H9 (cell line): ENCODE results near the gene KIF11. TPM values are rescaled to one million over a fixed set of nuclear protein-coding genes. Genes with fewer than 3 reads are reported as not detected.

Source experiments
- DNase-seq: peaks from one replicate; pipeline ENCODE4 v3.0.0-alpha.2; 2017
- H2AFZ ChIP-seq: one replicate; pipeline ENCODE4 v1.6.1; 2013; ENCODE audit warnings: mild to moderate bottlenecking, low read length, control low read depth, moderate library complexity
- H2AK5ac ChIP-seq: 2 replicates; pipeline ENCODE4 v1.6.1; 2013; ENCODE audit warnings: low read length, control low read depth, mixed read lengths; ENCODE audit not compliant: insufficient read length
- H2BK120ac ChIP-seq: one replicate; pipeline ENCODE4 v1.6.1; 2013; ENCODE audit warnings: low read depth, mild to moderate bottlenecking, low read length, control low read depth, inconsistent platforms; ENCODE audit not compliant: poor library complexity, severe bottlenecking
- H2BK12ac ChIP-seq: 2 replicates; pipeline ENCODE4 v1.6.1; 2013; ENCODE audit warnings: low read length, control low read depth, mixed read lengths, low read depth; ENCODE audit not compliant: insufficient read length
- H2BK15ac ChIP-seq: 2 replicates; pipeline ENCODE4 v1.6.1; 2013; ENCODE audit warnings: low read depth, low read length, control low read depth
- H2BK20ac ChIP-seq: one replicate; pipeline ENCODE4 v1.6.1; 2013; ENCODE audit warnings: low read depth, mild to moderate bottlenecking, low read length, control low read depth, inconsistent platforms; ENCODE audit not compliant: poor library complexity, severe bottlenecking
- H2BK5ac ChIP-seq: 2 replicates; pipeline ENCODE4 v1.6.1; 2013; ENCODE audit warnings: low read length, control low read depth, mixed read lengths; ENCODE audit not compliant: insufficient read length
- H3K14ac ChIP-seq: 2 replicates; pipeline ENCODE4 v1.6.1; 2013; ENCODE audit warnings: low read length, control low read depth; ENCODE audit not compliant: insufficient read depth
- H3K18ac ChIP-seq: 2 replicates; pipeline ENCODE4 v1.6.1; 2013; ENCODE audit warnings: low read depth, mild to moderate bottlenecking, mixed read lengths, low read length, control low read depth; ENCODE audit not compliant: insufficient read length
- H3K23ac ChIP-seq: 2 replicates; pipeline ENCODE4 v1.6.1; 2013; ENCODE audit warnings: low read length, control low read depth, mixed read lengths, low read depth; ENCODE audit not compliant: insufficient read length
- H3K23me2 ChIP-seq: 2 replicates; pipeline ENCODE4 v1.6.1; 2013; ENCODE audit warnings: low read depth, mild to moderate bottlenecking, mixed read lengths, low read length, control low read depth; ENCODE audit not compliant: insufficient read length, poor library complexity, severe bottlenecking
- H3K27ac ChIP-seq: 2 replicates; pipeline ENCODE4 v1.5.1; 2013; ENCODE audit warnings: low read length, control low read depth, mixed read lengths, low read depth; ENCODE audit not compliant: insufficient read length
- H3K27me3 ChIP-seq: 2 replicates; pipeline ENCODE4 v1.6.1; 2013; ENCODE audit warnings: low read length, control low read depth, inconsistent platforms; ENCODE audit not compliant: insufficient read depth
- H3K4ac ChIP-seq: 2 replicates; pipeline ENCODE4 v1.6.1; 2013; ENCODE audit warnings: low read depth, mild to moderate bottlenecking, control low read depth, inconsistent platforms, low read length, moderate library complexity
- H3K4me1 ChIP-seq: 2 replicates; pipeline ENCODE4 v1.6.1; 2013; ENCODE audit warnings: low read length, control low read depth, inconsistent platforms; ENCODE audit not compliant: insufficient read depth
- H3K4me2 ChIP-seq: 2 replicates; pipeline ENCODE4 v1.6.1; 2013; ENCODE audit warnings: low read length, control low read depth, mixed read lengths; ENCODE audit not compliant: insufficient read length, insufficient read depth
- H3K56ac ChIP-seq: 2 replicates; pipeline ENCODE4 v1.6.1; 2013; ENCODE audit warnings: low read depth, mild to moderate bottlenecking, mixed read lengths, low read length, control low read depth; ENCODE audit not compliant: insufficient read length
- H3K79me1 ChIP-seq: 2 replicates; pipeline ENCODE4 v1.6.1; 2013; ENCODE audit warnings: low read depth, mild to moderate bottlenecking, moderate library complexity, low read length, control low read depth, inconsistent platforms; ENCODE audit not compliant: insufficient read depth, poor library complexity, severe bottlenecking
- H3K79me2 ChIP-seq: 2 replicates; pipeline ENCODE4 v1.6.1; 2013; ENCODE audit warnings: low read length, control low read depth, inconsistent platforms; ENCODE audit not compliant: insufficient read depth
- H3K9ac ChIP-seq: 2 replicates; pipeline ENCODE4 v1.6.1; 2013; ENCODE audit warnings: low read length, control low read depth, mixed read lengths; ENCODE audit not compliant: insufficient read length; ENCODE audit errors: extremely low read depth
- H3K9me3 ChIP-seq: one replicate; pipeline ENCODE4 v1.6.1; 2013; ENCODE audit warnings: low read depth, low read length, inconsistent platforms; ENCODE audit not compliant: control insufficient read depth
- H3T11ph ChIP-seq: one replicate; pipeline ENCODE4 v1.6.1; 2013; ENCODE audit warnings: mild to moderate bottlenecking, low read length, control low read depth, inconsistent platforms
- H4K20me1 ChIP-seq: one replicate; pipeline ENCODE4 v1.6.1; 2013; ENCODE audit not compliant: control insufficient read depth, insufficient read length, insufficient read depth
- H4K5ac ChIP-seq: 2 replicates; pipeline ENCODE4 v1.6.1; 2013; ENCODE audit warnings: low read depth, mild to moderate bottlenecking, mixed read lengths, low read length, control low read depth; ENCODE audit not compliant: insufficient read length
- H4K8ac ChIP-seq: replicated peaks from 2 replicates; pipeline ENCODE4 v1.6.1; 2013; ENCODE audit warnings: low read length, control low read depth, mixed read lengths, low read depth; ENCODE audit not compliant: insufficient read length
- H4K91ac ChIP-seq: 2 replicates; pipeline ENCODE4 v1.6.1; 2013; ENCODE audit warnings: low read depth, mild to moderate bottlenecking, moderate library complexity, mixed read lengths, low read length, control low read depth; ENCODE audit not compliant: insufficient read length
- H3K27ac Mint-ChIP-seq, 3 experiments: 2 replicates in 2 of 3; 3 replicates in 1 of 3; pipeline ENCODE4 v1.8.0; 2020 to 2021; ENCODE audit warnings: mixed read lengths in 3 of 3, mild to moderate bottlenecking in 1 of 3, moderate library complexity in 1 of 3
- H3K27me3 Mint-ChIP-seq: 2 replicates; pipeline ENCODE4 v1.8.0; 2021; ENCODE audit warnings: low read depth, mild to moderate bottlenecking, moderate library complexity, mixed read lengths
- H3K36me3 Mint-ChIP-seq, 3 experiments: 2 replicates in 2 of 3; 3 replicates in 1 of 3; pipeline ENCODE4 v1.8.0; 2020 to 2021; ENCODE audit warnings: low read depth in 3 of 3, mixed read lengths in 3 of 3; ENCODE audit not compliant: insufficient read depth in 1 of 3
- H3K4me1 Mint-ChIP-seq, 2 experiments: 2 replicates each; pipeline ENCODE4 v1.8.0; 2020; ENCODE audit warnings: mixed read lengths in 2 of 2
- H3K4me3 Mint-ChIP-seq, 2 experiments: 2 replicates in 1 of 2; 3 replicates in 1 of 2; pipeline ENCODE4 v1.8.0; 2020 to 2021; ENCODE audit warnings: mild to moderate bottlenecking in 2 of 2, mixed read lengths in 2 of 2, moderate library complexity in 1 of 2
- H3K9me3 Mint-ChIP-seq, 2 experiments: 2 replicates in 1 of 2; 3 replicates in 1 of 2; pipeline ENCODE4 v1.8.0; 2020; ENCODE audit warnings: mild to moderate bottlenecking in 2 of 2, mixed read lengths in 2 of 2, moderate library complexity in 1 of 2
- CTCF ChIP-seq: fragments of 200-600 bp; sonication (generic); conservative IDR thresholded peaks from 3 replicates; pipeline ENCODE4 v1.8.0; 2021; ENCODE audit warnings: antibody characterized with exemption, mild to moderate bottlenecking
- WGBS: extraction: QIAGEN DNeasy Blood & Tissue Kit; methylation state at CpG from one replicate; pipeline ENCODE4 v1.1.7; 2013; ENCODE audit warnings: missing lambda C conversion rate, low lambda C conversion rate, mixed read lengths; ENCODE audit not compliant: insufficient read length; ENCODE audit errors: extremely low coverage; 5-methylcytosine and 5-hydroxymethylcytosine counted together
- total RNA-seq: library from RNA; stranded (reverse); gene quantifications from 2 replicates; pipeline ENCODE4 v1.2.1, GENCODE V29; 2021

Gene KIF11
- total RNA-seq, 1 experiment from 2014 or later = 54.4 TPM

GRCh38 chr10:92573798-92574547, 19.0 kb upstream of the KIF11 start, which contains the start of gene IDE:
IDE (minus strand) TSS chr10:92574093; CDS start chr10:92574019, 74 bp downstream.
- Histone ChIP-seq H3K4me2 (peak within 1 kb of the TSS; percentile 93), H3K9me3 (no peaks in the 10 kb centered on the region), H3K27me3 (no peaks in the 10 kb centered on the region), H3K79me2 (peaks cover 6% of the 10 kb centered on the region; the same call in 1 of the 2 replicates), H2BK12ac (no peak within 1 kb of the TSS), H3K9ac (peak within 1 kb of the TSS; percentile 72), H4K20me1 (no peaks in the 10 kb centered on the region), H3K14ac (peak within 1 kb of the TSS; percentile 79), H3K18ac (peak within 1 kb of the TSS; percentile 71), H4K8ac (no peak within 1 kb of the TSS), H2BK15ac (no peak within 1 kb of the TSS), H2BK120ac (no peak within 1 kb of the TSS), H3K23ac (no peak within 1 kb of the TSS), H4K5ac (no peak within 1 kb of the TSS), H3T11ph (no peak within 1 kb of the TSS), H2BK20ac (no peak within 1 kb of the TSS), H3K4me1 (0 out of 2 replicates have a peak, but pooled peaks cover 2% of the 10 kb centered on the region), H3K79me1 (no peaks in the 10 kb centered on the region), H2AFZ (no peak within 1 kb of the TSS), H2AK5ac (no peak within 1 kb of the TSS), H4K91ac (no peak within 1 kb of the TSS), H3K4ac (no peak within 1 kb of the TSS), H3K56ac (no peak within 1 kb of the TSS), H3K27ac (no peak within 1 kb of the TSS), H2BK5ac (no peak within 1 kb of the TSS), H3K23me2 (peaks cover 11% of the 10 kb centered on the region)
- H3K9me3 Mint-ChIP-seq = no peaks in the 10 kb centered on the region
- TF ChIP-seq CTCF = peak; percentile 70
- no peaks in the 10 kb centered on the region; the same call in 1 of the 2 replicates for H3K27me3 Mint-ChIP-seq
- no CpG with 5 or more reads among the region's 80 CpGs for WGBS
- H3K36me3 Mint-ChIP-seq = peaks cover 0 to 7% (median 5%) of the 10 kb centered on the region in 3 experiments; a peak in 4 of 7 replicates
- H3K4me1 Mint-ChIP-seq = peaks cover 24 to 32% of the 10 kb centered on the region in 2 experiments
- H3K4me3 Mint-ChIP-seq = peak within 1 kb of the TSS; percentile 81 to 84
- peak; percentile 95 for DNase-seq
- H3K27ac Mint-ChIP-seq = peak within 1 kb of the TSS; percentile 72 to 92 (median 74); a peak in 5 of 7 replicates
